SK-N-SH treated with all-trans-retinoic acid at 6 μM for 48 hours (cell line): ENCODE results near the gene ERBB2.

Source experiments
- BACH2 ChIP-seq: fragments of 250-450 bp; sonication (Bioruptor Pico); IDR thresholded peaks from 2 replicates; pipeline ENCODE4 v1.9.0; 2021; ENCODE audit warnings: mild to moderate bottlenecking, borderline replicate concordance
- ISL1 ChIP-seq: fragments of 250-450 bp; sonication (Bioruptor Pico); IDR thresholded peaks from 2 replicates; pipeline ENCODE4 v2.1.2; 2022; ENCODE audit warnings: mild to moderate bottlenecking, moderate library complexity
- OSR1 ChIP-seq: fragments of 250-450 bp; sonication (Bioruptor Pico); IDR thresholded peaks from 2 replicates; pipeline ENCODE4 v1.8.0; 2022; ENCODE audit warnings: moderate library complexity, mild to moderate bottlenecking, inconsistent platforms
- SNAI2 ChIP-seq: fragments of 250-450 bp; sonication (Bioruptor Pico); IDR thresholded peaks from 2 replicates; pipeline ENCODE4 v1.5.0; 2020; ENCODE audit warnings: mild to moderate bottlenecking, moderate library complexity
- TCF4 ChIP-seq: fragments of 250-450 bp; sonication (Bioruptor Pico); IDR thresholded peaks from 2 replicates; pipeline ENCODE4 v1.8.0; 2021; ENCODE audit warnings: mild to moderate bottlenecking, moderate library complexity, borderline replicate concordance
- TOX ChIP-seq: fragments of 250-450 bp; sonication (Bioruptor Pico); IDR thresholded peaks from 2 replicates; pipeline ENCODE4 v1.8.0; 2021; ENCODE audit warnings: mild to moderate bottlenecking, moderate library complexity, borderline replicate concordance
- ZNF70 ChIP-seq: fragments of 450-650 bp; formaldehyde crosslinking; IDR thresholded peaks from 2 replicates; pipeline ENCODE4 v1.5.0; 2020; ENCODE audit warnings: mild to moderate bottlenecking, moderate library complexity
- TF ChIP-seq, protein P1 (sequence below): fragments of 250-450 bp; sonication (Bioruptor Pico); IDR thresholded peaks from 2 replicates; pipeline ENCODE4 v1.8.0; 2020; ENCODE audit warnings: mild to moderate bottlenecking, moderate library complexity, borderline replicate concordance

DNA sequence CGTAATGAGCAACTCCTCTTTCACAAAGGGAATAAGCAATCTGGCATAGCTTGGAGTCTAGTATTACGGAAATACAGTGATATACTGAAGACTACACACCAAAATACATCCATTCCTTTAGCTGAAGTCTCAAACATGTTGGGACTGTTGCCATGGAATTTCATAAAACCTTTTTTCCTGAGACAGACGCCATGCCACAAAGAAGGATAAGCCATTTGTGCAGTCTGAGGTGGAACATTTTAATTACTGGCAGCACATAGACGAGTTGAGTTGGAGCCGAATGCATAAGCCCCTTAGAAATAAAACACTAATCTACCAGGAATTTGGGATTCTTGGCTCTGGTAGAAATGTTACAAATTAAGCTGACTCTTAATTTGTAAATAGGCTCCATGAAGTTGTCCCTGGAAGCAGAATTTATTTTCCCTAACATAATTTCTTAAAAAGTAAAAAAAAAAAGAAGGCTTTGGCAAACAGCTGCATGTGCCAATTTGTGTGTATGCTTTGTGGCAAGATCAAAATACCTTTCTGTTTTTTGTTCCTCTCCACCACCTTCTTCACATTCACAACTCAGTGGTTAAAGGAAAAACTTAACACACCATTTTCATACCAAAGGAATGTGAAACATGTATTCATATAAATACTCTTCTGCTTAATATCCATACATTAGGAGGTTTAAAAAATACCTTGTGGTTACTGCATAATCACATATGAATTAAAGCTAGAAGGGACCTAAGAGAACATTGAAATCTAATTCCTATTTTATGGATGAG, 63.4 kb downstream of the ERBB2 start:
- TF ChIP-seq ZNF70 (CRISPR knock-in tag) (no peak), BACH2 (CRISPR knock-in tag) (no peak), ISL1 (CRISPR knock-in tag) (no peak), TCF4 (no peak), SNAI2 (no peak), TOX (CRISPR knock-in tag) (no peak), OSR1 (CRISPR knock-in tag) (no peak)
- TF ChIP-seq, protein P1, sequence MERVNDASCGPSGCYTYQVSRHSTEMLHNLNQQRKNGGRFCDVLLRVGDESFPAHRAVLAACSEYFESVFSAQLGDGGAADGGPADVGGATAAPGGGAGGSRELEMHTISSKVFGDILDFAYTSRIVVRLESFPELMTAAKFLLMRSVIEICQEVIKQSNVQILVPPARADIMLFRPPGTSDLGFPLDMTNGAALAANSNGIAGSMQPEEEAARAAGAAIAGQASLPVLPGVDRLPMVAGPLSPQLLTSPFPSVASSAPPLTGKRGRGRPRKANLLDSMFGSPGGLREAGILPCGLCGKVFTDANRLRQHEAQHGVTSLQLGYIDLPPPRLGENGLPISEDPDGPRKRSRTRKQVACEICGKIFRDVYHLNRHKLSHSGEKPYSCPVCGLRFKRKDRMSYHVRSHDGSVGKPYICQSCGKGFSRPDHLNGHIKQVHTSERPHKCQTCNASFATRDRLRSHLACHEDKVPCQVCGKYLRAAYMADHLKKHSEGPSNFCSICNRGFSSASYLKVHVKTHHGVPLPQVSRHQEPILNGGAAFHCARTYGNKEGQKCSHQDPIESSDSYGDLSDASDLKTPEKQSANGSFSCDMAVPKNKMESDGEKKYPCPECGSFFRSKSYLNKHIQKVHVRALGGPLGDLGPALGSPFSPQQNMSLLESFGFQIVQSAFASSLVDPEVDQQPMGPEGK (CRISPR knock-in tag): no peak
